K562 (cell line): Measurements from ENCODE around the gene DUS1L. TPM values are rescaled to one million over a fixed set of nuclear protein-coding genes. Genes with fewer than 3 reads are reported as not detected.

Source experiments
- BRCA1 ChIP-seq, 2 experiments: fragments of 450-650 bp in 1 of 2; sonication (generic) in 1 of 2; formaldehyde crosslinking in 1 of 2; IDR thresholded peaks; 2 replicates each; pipeline versions ENCODE4 v1.5.0 to v1.6.1; 2017 to 2020; ENCODE audit warnings: mild to moderate bottlenecking in 1 of 2, missing genetic modification reagents in 1 of 2
- CBX8 ChIP-seq: fragments of 200-600 bp; sonication (generic); IDR thresholded peaks from 2 replicates; pipeline ENCODE4 v1.6.1; 2012; ENCODE audit warnings: borderline replicate concordance, mixed run types, low read depth, mild to moderate bottlenecking, moderate library complexity, mixed read lengths, low read length, control low read depth, inconsistent platforms; ENCODE audit not compliant: poor library complexity, severe bottlenecking; ENCODE audit errors: extremely low read depth
- E2F6 ChIP-seq, 2 experiments: IDR thresholded peaks; 2 replicates each; pipeline ENCODE4 v1.6.1; 2011; ENCODE audit warnings: borderline replicate concordance in 1 of 2, control low read depth in 1 of 2, low read depth in 1 of 2, low read length in 1 of 2, mild to moderate bottlenecking in 1 of 2, mixed read lengths in 1 of 2, moderate library complexity in 1 of 2; ENCODE audit not compliant: insufficient read depth in 1 of 2, insufficient read length in 1 of 2, poor library complexity in 1 of 2, severe bottlenecking in 1 of 2; ENCODE audit errors: extremely low read depth in 1 of 2
- FIP1L1 ChIP-seq: fragments of 200-400 bp; formaldehyde crosslinking; IDR thresholded peaks from 2 replicates; pipeline ENCODE4 v1.6.1; 2018; ENCODE audit warnings: mild to moderate bottlenecking, low read depth, low read length; ENCODE audit not compliant: poor library complexity, severe bottlenecking
- GABPA ChIP-seq: fragments of 200-800 bp; sonication (Bioruptor generic); conservative IDR thresholded peaks from 2 replicates; pipeline ENCODE4 v1.6.1; 2016; ENCODE audit warnings: low read depth, missing genetic modification characterization, missing compliant biosample characterization
- HNRNPL ChIP-seq: fragments of 200-400 bp; formaldehyde crosslinking; IDR thresholded peaks from 2 replicates; pipeline ENCODE4 v1.6.1; 2017; ENCODE audit warnings: low read depth, mild to moderate bottlenecking, low read length
- LCOR ChIP-seq: sonication (generic); formaldehyde crosslinking; IDR thresholded peaks from 2 replicates; pipeline ENCODE4 v1.8.0; 2022; ENCODE audit warnings: mild to moderate bottlenecking, missing genetic modification reagents
- POLR3A ChIP-seq: IDR thresholded peaks from 2 replicates; pipeline ENCODE4 v1.6.1; 2011; ENCODE audit warnings: borderline replicate concordance, mild to moderate bottlenecking, moderate library complexity; ENCODE audit not compliant: insufficient read length, insufficient read depth; ENCODE audit errors: extremely low read depth
- PTRF ChIP-seq: fragments of 450-650 bp; IDR thresholded peaks from 2 replicates; pipeline ENCODE4 v1.6.1; 2016; ENCODE audit warnings: mild to moderate bottlenecking, missing genetic modification characterization, missing compliant biosample characterization
- TRIM28 ChIP-seq: fragments of 450-650 bp; IDR thresholded peaks from 2 replicates; pipeline ENCODE4 v1.6.1; 2017
- ZC3H8 ChIP-seq: fragments of 450-650 bp; IDR thresholded peaks from 2 replicates; pipeline ENCODE4 v1.6.1; 2017
- ZNF12 ChIP-seq: sonication (generic); formaldehyde crosslinking; IDR thresholded peaks from 2 replicates; pipeline ENCODE4 v1.4.0; 2020; ENCODE audit warnings: mild to moderate bottlenecking, missing genetic modification reagents
- ZNF586 ChIP-seq: fragments of 450-650 bp; formaldehyde crosslinking; conservative IDR thresholded peaks from 2 replicates; pipeline ENCODE4 v1.4.0; 2020; ENCODE audit warnings: mild to moderate bottlenecking, moderate library complexity
- polyA plus RNA-seq, 8 experiments: library from polyadenylated mRNA; depleted of rRNA in 4 of 8; stranded (reverse) in 5 of 8; unstranded in 3 of 8; fragments of >200 nt; fragmentation: Nextera tagmentation in 2 of 8; fragmentation: Illumina TruSeq in 1 of 8; extraction: Ambion mirVana in 2 of 8; extraction: Trizol in 1 of 8; gene quantifications; 2 replicates each; pipeline versions ENCODE4 v1.2.1 to v1.2.3, GENCODE V29; 2011 to 2014; ENCODE audit warnings: inconsistent platforms in 1 of 8, missing spikeins in 1 of 8
- total RNA-seq, 7 experiments: library from RNA; depleted of rRNA in 6 of 7; stranded (reverse); fragments of >200 nt in 6 of 7; fragmentation: Illumina TruSeq in 2 of 7; extraction: Trizol in 2 of 7; gene quantifications; 2 replicates each; pipeline versions ENCODE4 v1.2.1 to v1.2.3, GENCODE V29; 2011 to 2021; ENCODE audit warnings: low replicate concordance in 1 of 7
- TF ChIP-seq, protein P1 (sequence below): fragments of 450-650 bp; IDR thresholded peaks from 2 replicates; pipeline ENCODE4 v1.6.1; 2016; ENCODE audit warnings: mild to moderate bottlenecking

DUS1L gene
- total and polyA plus RNA-seq, 9 of the 15 experiments (the other 6 are each of a cell fraction or from before 2014, with no cell fraction given): 7.8 to 210 (median 83.9) TPM

DNA sequence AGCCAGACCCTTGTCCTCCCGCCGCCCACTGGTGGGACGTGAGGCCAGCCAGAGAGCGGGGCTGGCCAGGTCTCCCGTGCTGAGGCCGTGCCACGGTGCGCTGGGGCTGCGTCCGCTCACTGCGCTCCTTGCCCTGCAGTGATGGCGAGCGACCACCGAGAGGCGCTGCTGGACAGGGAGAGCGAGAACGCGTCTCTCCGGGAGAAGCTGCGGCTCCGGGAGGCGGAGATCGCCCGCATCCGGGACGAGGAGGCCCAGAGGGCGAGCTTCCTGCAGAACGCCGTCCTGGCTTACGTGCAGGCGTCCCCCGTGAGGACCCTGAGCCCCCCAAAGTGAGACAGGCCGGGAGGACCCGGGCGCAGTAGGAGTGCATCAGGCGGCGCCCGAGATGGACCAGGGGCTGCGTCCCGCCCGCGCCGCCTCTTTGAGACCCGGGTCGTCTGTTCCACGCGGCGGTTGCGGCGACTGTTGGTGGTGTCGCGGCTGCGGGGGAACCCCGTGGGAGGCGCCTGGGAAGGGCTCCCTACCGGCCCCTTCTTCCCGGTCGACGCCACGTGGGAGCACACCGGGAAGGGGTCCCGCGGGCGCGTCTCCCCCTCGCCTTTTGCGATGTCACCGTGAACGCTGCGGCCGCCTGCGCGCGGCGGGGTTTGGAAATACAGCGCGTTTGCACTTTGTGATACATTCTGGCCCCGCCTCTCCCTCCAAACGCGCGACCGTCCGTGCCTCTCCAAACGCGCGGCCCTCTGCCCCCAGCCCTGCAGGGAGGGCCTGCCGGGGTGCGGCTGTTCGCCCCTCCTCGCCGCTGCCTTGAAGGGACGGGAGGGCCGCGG is 34.9 kb downstream of the DUS1L start (continued):
- TF ChIP-seq CBX8: no peak
- TF ChIP-seq, protein P1, sequence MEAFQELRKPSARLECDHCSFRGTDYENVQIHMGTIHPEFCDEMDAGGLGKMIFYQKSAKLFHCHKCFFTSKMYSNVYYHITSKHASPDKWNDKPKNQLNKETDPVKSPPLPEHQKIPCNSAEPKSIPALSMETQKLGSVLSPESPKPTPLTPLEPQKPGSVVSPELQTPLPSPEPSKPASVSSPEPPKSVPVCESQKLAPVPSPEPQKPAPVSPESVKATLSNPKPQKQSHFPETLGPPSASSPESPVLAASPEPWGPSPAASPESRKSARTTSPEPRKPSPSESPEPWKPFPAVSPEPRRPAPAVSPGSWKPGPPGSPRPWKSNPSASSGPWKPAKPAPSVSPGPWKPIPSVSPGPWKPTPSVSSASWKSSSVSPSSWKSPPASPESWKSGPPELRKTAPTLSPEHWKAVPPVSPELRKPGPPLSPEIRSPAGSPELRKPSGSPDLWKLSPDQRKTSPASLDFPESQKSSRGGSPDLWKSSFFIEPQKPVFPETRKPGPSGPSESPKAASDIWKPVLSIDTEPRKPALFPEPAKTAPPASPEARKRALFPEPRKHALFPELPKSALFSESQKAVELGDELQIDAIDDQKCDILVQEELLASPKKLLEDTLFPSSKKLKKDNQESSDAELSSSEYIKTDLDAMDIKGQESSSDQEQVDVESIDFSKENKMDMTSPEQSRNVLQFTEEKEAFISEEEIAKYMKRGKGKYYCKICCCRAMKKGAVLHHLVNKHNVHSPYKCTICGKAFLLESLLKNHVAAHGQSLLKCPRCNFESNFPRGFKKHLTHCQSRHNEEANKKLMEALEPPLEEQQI: no peak
- peak; percentile 82 for TF ChIP-seq LCOR (CRISPR knock-in tag)
- TF ChIP-seq PTRF (tag): no peak
- peak; percentile 55 for TF ChIP-seq GABPA (tag)
- TF ChIP-seq BRCA1 (IDR thresholded peaks at IDR 0.05): no peak
- TF ChIP-seq BRCA1 (CRISPR knock-in tag; IDR thresholded peaks at IDR 0.05): no peak
- no peak for TF ChIP-seq POLR3A
- no peak for TF ChIP-seq ZNF586 (CRISPR knock-in tag)
- TF ChIP-seq ZNF12 (CRISPR knock-in tag): no peak
- TF ChIP-seq TRIM28: no peak
- TF ChIP-seq ZC3H8: no peak
- peak; percentile 67 for TF ChIP-seq FIP1L1
- 0 out of 2 replicates have a peak, but pooled peaks have one; percentile 10 for TF ChIP-seq HNRNPL
- peak; percentile 62 to 69 for TF ChIP-seq E2F6 (IDR thresholded peaks at IDR 0.05; ENCODE audit: borderline replicate concordance in 1 of 2, extremely low read depth in 1 of 2, insufficient read depth in 1 of 2, insufficient read length in 1 of 2, low read depth in 1 of 2, low read length in 1 of 2, poor library complexity in 1 of 2, severe bottlenecking in 1 of 2)
